ENCODE data around the gene EPB41. TPM values are rescaled to one million over a fixed set of nuclear protein-coding genes. Genes with fewer than 3 reads are reported as not detected.

The EPB41 gene
- total RNA-seq, 1 donor from 2014 or later: 33.3 TPM

Other genes with a start within 250 kb of the EPB41 start
- gene GMEB1, start 245.8 kb upstream of the EPB41 start, total RNA-seq: 3.7 and 6.3 TPM in 2 replicates
- 60.1 and 76.0 TPM in 2 replicates for gene YTHDF2, start 177.6 kb upstream of the EPB41 start, total RNA-seq
- gene OPRD1, start 102.4 kb upstream of the EPB41 start, total RNA-seq: not detected in 2 replicates
- gene TMEM200B, start 209.3 kb downstream of the EPB41 start, total RNA-seq: 0.20 and 0.22 TPM in 2 replicates

Data from lung microvascular endothelial cell (primary cell).